ENCODE data around the gene OSBPL10. TPM values are rescaled to one million over a fixed set of nuclear protein-coding genes. Genes with fewer than 3 reads are reported as not detected.
A peak's percentile ranks its signal among the peaks of the same experiment; 100 is the strongest.
"Not testable (repeated sequence)": the region's sequence is repeated elsewhere in the genome, so short reads cannot be mapped to it uniquely, and the experiment has no call there.

Gene OSBPL10, protein sequence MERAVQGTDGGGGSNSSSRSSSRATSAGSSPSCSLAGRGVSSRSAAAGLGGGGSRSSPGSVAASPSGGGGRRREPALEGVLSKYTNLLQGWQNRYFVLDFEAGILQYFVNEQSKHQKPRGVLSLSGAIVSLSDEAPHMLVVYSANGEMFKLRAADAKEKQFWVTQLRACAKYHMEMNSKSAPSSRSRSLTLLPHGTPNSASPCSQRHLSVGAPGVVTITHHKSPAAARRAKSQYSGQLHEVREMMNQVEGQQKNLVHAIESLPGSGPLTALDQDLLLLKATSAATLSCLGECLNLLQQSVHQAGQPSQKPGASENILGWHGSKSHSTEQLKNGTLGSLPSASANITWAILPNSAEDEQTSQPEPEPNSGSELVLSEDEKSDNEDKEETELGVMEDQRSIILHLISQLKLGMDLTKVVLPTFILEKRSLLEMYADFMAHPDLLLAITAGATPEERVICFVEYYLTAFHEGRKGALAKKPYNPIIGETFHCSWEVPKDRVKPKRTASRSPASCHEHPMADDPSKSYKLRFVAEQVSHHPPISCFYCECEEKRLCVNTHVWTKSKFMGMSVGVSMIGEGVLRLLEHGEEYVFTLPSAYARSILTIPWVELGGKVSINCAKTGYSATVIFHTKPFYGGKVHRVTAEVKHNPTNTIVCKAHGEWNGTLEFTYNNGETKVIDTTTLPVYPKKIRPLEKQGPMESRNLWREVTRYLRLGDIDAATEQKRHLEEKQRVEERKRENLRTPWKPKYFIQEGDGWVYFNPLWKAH
- 10.9 TPM for polyA plus RNA-seq (ENCODE audit: insufficient read length)

DNA sequence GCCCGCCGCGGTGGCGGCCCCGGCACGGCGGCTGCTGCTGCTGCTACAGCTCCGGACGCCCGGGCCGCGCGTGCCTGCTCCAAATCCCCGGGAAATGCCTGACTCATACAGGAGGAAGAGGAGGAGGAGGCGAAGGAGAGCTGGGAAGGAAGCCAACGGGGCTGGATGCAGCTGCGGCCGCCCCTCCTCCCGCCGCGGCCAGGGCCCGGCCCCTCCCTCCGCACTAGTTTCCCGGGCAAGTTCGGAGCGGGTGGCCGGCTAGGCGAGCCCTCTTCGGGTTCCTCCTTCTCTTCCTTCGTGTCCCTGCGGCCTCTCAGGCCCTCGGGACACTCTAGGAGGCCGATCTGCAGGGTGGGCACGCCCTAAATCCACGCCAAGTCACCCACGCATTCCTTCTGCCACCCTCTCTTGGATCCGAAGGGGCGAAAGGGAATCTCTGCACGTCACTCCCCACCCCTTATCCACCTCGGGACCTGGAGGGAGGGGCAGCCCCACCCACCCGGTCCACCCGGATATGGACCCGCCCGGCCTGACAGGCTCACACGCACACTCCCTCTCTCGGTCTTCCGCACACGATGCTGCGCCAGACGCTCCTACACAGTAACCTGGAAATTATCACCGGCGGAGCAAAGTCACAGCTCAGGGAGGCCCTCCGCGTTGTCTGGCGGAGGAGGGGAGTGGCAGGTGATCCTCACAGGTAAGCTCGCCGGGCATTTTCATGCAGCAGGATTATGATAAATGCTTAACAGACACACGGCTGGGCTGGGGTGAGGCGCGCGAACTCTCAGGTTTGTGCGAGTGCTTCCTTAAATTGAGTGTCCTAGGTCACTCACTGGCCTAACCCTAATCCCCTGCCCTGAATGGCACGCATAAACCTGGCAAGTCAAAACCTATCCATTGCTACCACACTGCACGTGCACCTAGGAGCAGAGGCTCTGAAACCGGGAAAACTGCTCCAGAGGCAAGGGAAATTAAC is at the start of gene OSBPL10, which contains the start of gene ZNF860:
OSBPL10 (minus strand) TSS at position 57 of the 976 bp plus-strand sequence. CDS start 83 bp downstream, outside the sequence.
ZNF860 (plus strand) TSS at position 545 of the 976 bp plus-strand sequence. CDS start 7,330 bp downstream, outside the sequence.
- peak; percentile 90 for DNase-seq

DNA sequence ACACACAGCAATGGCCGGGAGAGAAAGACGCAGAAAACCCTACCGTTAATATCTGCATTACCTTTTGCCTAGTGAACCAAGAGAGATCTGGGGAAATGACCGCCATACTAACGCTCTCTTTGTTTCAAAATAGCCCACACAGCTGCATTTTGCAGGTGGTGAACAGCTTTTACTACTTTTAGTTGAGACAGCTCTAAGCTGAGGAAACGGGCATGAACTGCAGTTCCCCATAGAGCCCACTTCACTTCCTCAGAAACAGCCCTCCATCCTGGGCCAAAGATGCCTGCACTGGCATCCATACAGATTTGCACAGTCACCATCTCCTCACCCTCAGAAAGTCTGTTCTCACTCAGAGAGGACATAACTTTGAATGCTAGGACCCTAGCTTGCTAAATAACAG is 45.5 kb upstream of the OSBPL10 start:
- DNase-seq = no peak

DNA sequence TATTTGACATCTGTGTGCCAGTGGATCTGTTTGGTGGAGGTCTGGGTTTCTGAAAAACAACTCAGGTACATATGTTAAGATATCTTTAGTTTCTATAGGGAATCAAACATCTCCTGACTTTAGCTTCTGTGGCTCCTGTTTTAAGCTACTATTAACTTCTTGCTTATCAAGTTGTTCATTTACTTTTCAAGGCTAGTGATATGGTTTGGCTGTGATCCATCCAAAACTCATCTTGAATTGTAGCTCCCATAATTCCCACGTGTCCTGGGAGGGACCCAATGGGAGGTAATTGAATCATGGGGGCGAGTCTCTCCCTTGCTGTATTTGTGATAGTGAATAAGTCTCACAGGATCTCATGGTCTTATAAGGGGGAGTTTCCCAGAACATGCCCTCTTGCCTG is 41.9 kb upstream of the OSBPL10 start:
- no peak for DNase-seq

GRCh38 chr3:32021748-32022147 is 40.7 kb upstream of the OSBPL10 start:
- DNase-seq = no peak

GRCh38 chr3:32021155-32021554 is 40.1 kb upstream of the OSBPL10 start:
- DNase-seq = no peak

DNA sequence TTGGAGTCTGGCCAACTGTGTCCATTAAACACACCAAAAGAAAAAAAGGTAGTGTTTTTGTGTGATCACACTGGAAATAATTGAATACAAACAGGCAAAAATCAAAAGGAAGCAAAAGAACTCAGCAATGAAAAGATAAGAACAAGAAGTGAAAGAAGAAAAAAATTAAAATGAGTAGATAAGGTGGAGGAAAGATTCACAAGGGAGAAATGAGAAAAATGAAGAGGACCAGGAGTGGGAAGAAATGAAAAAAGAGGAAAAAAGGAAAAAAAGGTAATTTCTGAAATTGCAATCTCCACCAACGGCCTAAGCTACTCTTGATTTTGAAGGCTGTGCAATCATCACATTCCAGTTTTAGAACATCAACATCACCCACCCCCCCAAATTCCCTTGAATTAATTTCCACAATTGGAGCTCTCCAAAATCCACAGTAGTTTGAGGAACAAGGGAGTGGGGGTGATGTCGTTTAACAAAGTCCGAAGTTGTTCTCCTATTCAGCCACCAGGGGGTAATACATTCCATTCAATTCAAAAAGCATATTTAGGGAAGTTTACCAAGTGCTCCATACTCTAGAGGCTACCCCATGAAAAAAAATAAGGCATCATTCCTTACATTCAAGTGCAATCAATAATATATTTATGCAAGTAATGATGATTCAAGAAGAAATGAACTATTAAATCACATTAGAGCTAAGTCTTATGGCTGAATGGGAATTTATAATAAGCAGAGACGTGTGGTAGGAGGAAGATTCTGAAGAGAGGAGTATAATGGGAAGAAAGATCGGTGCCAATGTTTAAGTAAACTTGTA is 37.9 kb upstream of the OSBPL10 start:
- peak; percentile 31 for DNase-seq

DNA sequence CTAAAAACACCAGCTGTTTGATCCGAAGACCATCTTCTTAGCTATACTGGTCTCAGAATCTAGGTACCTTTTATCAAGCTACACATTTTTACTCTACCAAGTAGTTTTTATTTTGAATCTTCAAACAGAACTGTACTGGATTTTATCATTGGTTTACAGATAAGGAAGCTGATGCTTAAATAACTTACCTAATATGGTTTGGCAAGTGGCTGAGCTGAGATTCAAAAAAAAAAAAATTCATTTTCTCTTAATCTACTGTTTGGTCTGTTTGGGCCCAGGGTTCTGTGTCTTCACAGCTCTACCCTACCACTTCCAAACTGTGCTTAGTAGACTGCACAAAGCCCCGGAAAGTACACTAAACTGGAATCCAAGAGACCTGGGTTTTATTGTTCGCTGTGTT is 36.2 kb upstream of the OSBPL10 start:
- no peak for DNase-seq

- not testable (repeated sequence) for DNase-seq
These were observed 34.6 kb upstream of the OSBPL10 start for GRCh38 chr3:32015638-32016037.

- DNase-seq = not testable (repeated sequence)
These were observed 29.6 kb upstream of the OSBPL10 start for GRCh38 chr3:32010699-32011098.

DNA sequence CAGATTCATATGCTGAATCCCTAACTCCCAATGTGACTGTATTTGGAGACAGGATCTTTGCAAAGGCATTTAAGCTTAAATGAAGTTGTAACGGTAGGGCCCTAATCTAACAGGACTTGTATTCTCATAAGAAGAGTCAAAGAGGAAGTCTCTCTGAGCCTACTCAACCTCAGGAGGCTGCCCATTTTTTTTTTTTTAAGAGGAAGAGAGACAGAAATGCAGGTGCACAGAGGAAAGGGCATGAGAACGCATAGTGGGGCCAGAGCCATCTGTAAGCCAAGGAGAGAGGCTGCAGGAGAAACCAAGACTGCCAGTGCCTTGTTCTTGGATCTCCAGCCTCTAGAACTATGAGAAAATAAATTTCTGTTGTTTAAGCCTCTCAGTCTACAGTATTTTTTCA is 28.9 kb upstream of the OSBPL10 start:
- no peak for DNase-seq

GRCh38 chr3:32009101-32009500 is 28.0 kb upstream of the OSBPL10 start:
- DNase-seq = no peak

- no peak for DNase-seq
These were observed 23.2 kb upstream of the OSBPL10 start for GRCh38 chr3:32004113-32004765.

GRCh38 chr3:32003380-32003779 is 22.3 kb upstream of the OSBPL10 start:
- no peak for DNase-seq

DNA sequence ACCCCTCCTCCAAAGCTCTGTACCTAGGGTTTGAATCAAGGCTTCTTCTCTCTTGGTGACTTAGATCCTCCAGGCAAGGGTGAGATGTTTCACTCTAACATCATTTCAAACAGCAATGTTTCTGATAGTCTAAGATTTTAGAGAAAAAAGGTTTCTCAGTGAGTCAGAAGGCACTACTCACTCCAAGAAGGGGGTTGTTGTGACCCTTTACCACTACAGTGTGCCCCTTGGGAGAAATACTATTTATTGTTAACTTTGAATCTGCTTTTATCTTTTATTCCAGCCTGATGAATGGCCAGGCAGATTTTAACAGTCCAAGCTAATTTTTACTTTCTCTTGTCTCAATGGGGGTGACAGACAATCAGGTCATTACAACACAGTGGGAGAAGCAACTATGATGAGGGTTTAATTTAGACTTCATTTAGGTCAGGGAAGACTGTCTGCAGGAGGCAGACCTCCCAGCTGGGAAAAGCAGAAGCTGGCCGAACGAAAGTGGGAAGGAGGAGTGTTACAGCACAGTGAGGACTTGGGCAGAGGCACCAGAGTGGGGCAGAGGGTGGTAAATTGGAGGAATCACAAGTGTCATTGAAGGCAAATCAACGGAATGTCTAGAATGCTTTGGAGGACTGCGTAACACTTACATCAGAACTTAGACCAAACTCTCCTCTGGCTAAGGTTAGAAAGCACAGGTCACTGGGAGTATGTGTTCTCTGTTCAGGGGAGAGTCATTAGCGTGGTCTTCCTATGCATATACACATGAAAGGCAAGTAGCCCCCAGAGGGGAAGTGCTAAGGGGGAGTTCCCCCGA is 21.7 kb upstream of the OSBPL10 start:
- no peak for DNase-seq

- DNase-seq = no peak
These were observed 19.8 kb upstream of the OSBPL10 start for GRCh38 chr3:32000877-32001276.

GRCh38 chr3:31999907-32000439 is 18.9 kb upstream of the OSBPL10 start:
- no peak for DNase-seq

- no peak for DNase-seq
These were observed 16.4 kb upstream of the OSBPL10 start for GRCh38 chr3:31997500-31997899.

DNA sequence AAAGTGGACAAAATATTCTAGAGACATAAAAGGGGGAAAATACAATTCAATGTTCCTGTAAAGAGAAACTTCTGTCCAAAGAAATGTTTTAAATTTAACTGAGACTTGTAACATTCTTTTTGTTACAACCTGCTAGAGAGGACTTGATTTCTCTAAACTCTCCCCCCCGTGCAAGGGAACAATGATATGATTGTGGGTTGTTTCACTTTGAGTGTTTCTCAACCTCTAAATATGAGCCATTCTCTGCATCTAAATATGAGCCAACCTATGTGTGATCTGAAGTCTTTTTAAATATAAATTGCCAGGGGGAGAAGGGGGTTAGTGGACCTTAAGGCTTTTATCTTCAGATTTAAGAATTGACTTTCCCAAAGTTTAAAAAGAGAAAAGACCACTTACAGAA is 15.1 kb upstream of the OSBPL10 start:
- no peak for DNase-seq

GRCh38 chr3:31995026-31995425 is 14.0 kb upstream of the OSBPL10 start:
- DNase-seq = not testable (repeated sequence)

DNA sequence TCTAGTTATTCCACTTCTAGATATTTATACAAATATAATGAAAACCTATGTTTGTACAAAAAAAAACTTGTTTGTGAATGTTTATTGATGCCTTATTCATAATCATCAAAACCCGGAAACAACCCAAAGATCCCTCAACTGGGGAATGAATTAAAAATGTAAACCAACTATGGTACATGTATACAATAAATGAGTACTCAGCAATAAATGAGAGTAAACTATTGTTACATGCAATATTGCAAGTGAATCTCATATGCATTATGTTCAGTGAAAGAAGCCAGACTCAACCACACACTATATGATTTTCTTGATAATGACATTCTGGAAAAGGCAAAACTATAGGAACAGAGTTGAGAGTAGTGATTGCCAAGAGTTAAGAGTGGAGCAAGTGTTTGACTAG is 12.8 kb upstream of the OSBPL10 start:
- no peak for DNase-seq
